NOMO-1 (cell line): ENCODE results near the gene IL1R2.

ENCODE experiments used
- DNase-seq, 2 experiments: peaks; one replicate each; lab custom pipeline; 2025; ENCODE audit not compliant: unreplicated experiment in 2 of 2; lab: John Stamatoyannopoulos, UW

Gene IL1R2

DNA sequence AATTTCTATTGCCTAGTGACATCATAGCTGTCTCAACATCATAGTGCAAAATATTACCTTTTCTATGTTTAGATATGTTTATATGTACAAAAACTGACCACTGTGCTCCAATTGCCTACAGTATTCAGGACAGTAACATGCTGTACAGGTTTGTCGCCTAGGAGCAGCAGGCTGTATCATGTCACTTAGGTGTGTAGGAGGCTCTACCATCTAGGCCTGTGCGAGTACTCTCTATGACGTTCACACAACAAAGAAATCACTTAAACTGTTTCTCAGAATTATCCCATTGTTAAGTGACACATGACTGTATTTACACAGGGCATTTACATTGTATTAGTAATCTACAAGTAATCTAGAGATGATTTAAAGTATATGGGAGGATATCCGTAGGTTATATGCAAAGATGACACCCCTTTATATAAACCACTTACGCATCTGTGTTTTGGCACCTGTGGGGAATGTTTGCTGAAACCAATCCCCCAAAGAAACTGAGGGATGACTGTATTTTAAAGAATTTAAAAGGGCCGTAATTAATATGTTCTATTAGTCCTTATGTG lies 24.7 kb downstream of the IL1R2 start:
- no peak for DNase-seq

DNA sequence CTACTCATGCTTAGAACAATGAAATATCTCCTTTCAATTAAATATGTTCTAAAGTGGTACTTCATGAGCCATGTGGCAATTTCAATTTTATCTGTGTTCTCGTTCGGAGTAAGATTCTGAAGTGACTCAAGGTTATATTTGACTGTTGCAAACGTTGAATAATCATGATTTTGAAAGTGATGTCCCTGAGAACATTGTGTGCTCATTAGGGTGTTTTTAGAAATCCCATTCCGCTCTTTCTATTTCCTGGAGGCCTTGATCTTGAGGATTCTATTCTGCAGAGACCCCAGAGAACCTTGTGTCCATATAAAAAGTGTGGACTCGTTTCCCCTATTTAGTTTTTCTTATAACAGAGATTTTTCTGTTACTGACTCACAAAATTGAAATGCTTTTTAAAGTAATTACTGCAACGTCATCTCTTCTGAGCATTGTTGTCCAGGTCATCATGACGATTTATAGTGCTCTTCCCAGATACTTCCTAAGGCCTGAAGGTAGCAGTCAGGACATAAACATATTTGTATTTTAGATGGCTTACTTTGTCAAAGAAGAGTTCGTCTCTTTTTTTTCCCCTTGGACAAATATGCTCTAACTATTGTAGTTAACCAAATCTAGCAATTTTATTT lies 27.2 kb downstream of the IL1R2 start:
- no peak for DNase-seq

DNA sequence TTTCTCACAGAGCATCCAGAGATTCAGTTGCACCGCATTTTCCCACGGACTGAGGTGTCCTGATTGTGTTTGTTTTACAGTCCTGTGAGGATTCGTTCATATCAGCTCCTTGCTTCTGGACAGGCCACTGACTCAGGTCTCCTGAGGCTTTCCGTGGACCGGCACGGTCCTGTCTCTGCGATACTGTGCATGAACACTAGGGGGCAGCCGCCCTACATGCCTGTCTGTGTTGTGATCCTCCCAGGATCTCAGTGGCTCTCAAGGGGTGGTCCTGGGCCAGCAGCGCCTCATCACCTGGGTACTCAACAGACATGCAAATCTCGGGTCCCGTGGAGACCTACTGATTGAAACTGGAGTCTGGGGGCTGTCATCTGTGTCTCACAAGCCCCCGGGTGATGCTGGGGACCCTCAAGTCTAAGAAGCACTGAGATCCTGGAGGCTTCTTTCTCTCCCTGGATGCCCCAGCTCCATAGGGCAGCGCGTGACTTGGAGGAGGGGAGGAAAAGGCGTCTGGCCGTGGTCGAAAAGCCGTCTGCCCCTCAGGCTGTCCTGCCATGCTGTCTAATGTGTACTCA lies 28.9 kb downstream of the IL1R2 start:
- DNase-seq, result peak; percentile 51 to 52

DNA sequence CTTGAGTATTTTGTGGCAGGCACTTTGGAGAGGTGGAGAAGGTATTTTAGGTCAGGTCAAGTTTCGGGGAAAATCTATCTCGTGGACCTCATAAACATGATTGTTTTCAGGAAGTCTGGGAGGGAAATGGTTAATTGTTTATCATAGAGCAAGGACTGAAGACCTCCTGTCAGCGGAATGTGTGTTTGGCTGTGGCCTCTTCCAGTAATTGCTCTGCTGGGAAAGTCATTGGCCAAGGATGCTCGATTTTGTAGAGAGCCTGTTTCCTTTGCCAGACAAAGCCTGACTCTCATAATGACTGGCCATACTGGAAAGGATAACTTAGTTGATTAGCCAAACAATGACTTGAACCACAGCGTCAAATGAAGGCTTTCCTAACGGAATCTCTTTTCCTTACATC lies 30.0 kb downstream of the IL1R2 start:
- DNase-seq, result no peak

DNA sequence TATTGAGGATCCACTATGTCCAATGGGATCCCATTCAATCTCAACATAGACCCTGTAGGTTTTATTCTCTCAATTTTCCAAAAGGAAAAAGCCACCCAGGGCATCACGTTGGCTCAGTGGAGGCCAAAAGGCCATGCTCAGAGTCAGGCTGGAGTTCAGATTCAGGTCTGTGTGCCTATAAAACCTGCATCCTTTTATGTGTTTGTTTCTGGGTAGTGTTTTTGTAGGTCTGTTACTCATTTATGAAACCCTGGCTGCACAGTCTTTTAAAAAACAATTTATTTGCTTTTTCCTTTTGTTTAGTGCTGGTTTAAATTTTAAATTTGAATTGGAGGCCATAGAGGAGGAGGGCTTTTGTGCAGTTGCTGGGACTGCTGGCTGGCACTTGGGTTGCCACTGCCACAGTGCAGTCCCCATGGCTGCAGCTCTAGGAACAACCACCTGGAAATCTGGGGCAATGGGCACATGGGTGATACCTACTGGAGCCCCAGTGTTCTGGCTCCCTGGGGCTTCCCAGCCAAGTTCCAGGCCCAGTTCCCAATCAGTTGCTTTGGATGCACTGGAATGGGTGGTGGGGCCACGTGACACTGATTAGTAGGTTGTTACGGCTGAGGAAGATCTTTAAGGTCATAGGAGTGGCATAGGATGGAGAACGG lies 31.3 kb downstream of the IL1R2 start:
- no peak for DNase-seq

DNA sequence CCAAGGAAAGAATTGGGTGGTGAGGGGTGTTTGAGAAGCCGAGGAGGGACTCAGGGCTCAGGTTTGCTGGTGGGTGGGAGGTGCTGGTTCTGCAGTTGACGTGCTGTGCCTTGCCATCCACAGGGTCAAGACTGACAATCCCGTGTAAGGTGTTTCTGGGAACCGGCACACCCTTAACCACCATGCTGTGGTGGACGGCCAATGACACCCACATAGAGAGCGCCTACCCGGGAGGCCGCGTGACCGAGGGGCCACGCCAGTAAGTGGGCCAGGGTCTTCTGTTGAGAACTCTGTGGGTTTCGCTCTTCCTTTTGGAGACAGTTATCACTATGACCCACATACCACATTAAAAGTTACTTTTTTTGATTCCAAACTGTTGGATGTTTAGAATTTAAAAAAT lies 32.6 kb downstream of the IL1R2 start:
- DNase-seq, result no peak

DNA sequence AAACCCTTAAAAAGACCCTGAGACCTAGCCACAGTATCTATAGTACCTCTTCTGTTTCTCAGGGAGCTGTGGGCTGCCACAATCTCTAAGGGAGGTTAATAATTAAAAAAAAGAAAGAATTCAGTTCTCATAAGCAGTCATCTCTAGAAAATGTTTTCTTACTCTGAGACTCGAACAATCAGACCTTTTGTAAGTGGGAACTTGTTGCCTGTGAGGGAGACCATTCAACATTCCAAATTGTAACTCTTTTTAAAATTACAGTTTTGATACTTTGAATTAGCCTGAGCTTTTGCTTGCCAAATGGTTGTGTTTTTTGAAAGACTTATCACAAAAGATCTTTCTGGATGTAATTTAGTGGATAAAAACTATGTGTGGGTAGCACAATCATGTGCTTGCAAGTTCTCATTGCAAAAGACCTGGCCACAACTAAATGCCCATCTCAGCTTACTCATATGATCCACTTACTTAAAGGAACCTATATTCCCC lies 33.3 kb downstream of the IL1R2 start:
- DNase-seq, result no peak

DNA sequence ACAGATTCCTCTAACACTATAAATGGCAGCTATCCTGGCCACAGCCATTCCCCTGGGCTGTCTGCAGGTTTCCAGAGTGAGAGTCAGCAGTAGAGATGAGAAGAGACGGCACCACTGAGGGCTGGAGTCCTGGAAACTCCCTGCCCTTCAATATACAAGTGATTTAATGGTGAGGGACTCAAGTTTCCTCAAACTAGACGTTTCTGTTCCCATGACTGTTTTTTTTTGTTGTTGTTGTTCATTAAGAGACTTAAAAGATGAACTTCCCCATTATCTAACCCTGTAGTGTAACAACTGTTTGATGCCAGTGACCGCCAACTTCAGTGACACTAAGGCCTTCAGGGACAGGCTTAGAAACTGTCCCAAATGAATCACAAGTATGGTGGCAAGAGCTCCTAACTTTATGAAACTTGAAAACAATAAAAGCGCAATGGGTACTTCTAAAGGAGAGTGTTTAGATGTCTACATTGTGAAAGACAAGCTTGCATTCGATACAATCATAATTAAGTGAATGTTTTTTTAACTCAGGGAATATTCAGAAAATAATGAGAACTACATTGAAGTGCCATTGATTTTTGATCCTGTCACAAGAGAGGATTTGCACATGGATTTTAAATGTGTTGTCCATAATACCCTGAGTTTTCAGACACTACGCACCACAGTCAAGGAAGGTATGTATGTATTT lies 34.0 kb downstream of the IL1R2 start:
- DNase-seq, result no peak

DNA sequence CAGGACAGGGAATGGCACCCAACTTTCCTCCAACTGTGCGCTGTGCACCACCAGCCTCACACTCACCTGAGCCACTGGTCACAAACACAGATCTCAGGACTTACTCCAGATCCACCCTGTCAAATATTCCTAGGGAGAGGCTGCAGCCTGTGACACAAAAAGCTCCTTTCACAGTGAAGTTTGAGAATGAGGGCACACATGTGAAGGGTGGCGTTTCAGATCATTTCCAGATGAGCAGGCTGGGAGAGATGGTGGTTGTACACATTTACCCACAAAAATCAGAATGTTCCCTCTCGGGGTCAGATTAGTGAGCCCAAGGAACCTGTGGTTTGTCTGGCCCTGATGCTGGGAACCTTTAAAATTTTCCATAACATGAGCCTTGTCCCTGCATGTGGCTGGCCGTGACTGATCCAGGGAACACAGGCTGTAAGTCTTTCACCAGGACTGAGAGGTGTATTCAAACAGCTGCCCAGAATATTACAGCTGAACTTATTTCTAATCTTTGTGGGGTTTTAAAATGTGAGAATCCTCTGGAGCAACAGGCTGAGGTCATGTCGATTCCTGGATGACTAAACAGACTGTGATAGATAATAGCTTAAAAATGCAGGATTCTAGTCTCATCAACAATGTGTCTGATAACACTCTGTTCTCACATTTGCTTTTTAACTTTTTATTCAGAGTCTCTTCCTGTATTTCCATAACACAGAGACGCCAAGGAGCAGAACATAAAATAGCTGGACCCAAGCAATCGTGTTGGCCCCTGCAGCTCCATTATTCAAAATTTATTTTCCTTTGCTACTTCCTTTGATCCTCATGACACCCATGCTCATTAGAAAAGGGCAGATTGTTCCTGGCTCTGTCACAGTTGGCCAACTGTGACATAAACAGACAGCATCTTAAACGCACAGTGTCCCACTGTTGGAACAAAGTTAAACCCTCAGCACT lies 35.5 kb downstream of the IL1R2 start:
- DNase-seq, result no peak

DNA sequence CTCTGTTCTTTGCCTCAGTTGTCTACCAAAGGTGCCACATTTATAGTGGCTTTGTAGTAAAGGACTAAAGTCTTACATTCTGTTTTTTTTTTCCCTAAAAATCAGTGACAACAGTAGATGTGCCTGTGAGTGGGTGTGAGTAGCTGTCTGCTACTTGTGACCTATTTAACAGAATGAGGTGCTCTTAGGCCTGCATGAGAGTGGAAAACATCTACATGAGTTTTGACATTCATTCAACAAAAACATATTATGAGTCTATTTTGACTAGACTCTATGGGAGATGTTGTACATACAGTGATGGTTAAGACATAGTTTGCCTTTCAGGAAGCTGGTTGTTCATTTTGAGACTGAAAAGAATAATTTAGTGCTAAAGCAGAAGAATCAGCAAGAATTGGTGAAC lies 36.7 kb downstream of the IL1R2 start:
- no peak for DNase-seq

DNA sequence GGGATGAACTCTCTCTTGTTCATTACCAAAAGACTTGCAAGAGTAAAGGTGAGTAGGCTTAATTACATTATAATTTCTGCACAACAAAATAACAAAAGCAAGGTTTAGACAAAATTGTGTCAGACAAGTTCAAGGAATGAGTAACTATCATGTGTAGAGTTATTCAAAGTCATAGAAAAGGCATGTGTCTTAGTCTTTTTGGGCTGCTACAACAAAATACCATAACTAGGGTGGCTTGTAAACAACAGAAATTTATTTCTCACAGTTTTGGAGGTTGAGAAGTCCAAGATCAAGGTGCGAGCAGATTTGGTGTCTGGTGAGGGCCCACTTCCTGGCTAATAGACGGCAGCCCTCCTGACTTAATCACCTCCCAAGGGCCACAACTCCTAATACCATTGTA lies 37.6 kb downstream of the IL1R2 start:
- no peak for DNase-seq

DNA sequence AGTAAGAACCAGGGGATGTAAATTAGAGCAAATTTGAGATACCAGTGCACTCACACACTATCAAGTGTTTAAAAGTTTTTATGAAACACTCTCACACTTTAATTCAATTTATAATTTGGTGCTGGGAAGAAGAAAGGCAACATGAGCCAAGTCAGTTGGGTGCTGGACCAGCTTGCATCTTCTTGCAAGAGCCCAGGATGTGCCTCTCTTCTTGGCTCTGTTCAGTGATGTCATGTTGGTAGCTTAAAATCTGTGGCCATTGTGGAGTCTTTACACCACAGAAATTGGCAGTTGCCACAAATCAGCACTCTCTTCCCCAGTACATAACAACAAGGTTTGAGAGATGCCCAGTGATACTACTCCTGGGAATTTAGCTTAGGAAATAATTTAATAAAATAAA lies 38.2 kb downstream of the IL1R2 start:
- no peak for DNase-seq

DNA sequence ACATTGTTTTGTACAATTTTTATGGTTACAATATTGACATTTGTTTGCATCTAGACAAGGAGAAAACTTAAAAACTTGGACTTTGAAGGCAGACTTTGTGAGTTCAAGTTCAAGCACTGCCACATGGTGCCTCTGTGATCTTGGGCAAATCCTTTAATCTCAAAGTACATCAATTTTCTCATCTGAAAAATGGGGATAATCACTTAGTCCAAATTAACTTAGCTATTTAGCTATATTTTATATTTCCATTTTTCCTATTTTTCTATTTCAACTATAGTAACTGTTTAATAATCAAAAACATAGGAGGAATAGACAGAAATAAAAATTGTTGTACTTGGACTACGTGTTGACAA lies 38.7 kb downstream of the IL1R2 start:
- no peak for DNase-seq

DNA sequence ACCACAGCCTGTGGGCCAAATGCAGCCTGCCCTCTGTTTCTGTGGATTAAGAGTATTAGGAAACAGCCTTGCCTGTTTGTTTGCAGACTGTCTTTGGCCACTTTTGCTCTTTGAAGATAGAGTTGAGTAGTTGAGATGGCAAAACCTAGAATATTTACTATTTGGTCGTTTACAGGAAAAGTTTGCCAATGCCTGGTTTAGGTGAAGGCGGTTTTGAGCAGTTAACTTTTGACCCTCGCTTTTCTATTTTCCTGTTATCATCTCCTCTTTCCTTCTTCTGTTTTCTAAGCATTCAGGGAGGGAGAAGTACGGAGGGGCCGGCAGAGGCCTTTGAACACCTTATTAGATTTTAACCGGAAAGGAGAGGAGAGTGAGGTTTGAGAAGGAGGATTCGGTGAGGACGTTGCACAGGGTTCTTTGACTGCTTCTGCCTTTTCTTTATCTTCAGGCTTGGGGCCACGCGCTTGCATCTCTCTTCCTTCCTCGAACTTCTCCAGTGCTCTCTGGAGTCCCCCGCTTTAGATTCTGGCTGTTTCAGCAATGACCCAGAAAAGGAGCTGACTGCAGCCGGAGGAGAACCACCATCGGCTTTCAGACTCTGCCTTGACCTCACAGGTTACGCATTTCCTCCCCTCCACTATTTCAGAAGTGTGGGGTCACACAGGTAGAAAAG lies 39.2 kb downstream of the IL1R2 start:
- DNase-seq, result no peak

DNA sequence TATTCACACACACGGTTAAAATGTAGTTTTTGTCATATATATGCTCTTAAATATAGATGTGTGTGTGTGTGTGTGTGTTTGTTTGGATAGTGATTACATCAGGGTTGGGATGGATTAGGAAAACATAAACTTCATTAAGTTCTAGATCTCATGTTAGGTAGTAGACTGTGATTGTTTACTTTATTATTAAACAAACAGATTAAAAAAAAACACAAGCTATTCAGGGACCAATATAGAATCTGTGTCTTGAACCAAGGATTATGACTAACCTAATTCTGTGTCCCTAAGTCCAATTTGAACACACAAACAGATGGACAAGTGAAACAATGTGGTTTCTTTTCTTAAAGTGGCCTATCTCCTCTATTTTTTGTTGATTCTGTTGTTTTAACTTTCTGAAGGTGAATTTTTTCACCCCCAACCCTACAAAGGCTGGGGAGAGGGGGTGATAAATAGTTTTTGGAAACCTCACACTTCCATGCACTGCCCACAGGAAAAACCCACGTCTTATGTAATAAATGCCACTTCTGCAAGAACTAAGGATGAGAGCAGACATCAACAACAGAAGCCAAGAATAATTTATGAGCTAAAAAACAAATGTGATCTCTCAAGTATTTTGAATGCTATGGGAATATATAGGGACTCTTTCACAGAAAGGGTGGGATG lies 40.7 kb downstream of the IL1R2 start:
- DNase-seq, result no peak

DNA sequence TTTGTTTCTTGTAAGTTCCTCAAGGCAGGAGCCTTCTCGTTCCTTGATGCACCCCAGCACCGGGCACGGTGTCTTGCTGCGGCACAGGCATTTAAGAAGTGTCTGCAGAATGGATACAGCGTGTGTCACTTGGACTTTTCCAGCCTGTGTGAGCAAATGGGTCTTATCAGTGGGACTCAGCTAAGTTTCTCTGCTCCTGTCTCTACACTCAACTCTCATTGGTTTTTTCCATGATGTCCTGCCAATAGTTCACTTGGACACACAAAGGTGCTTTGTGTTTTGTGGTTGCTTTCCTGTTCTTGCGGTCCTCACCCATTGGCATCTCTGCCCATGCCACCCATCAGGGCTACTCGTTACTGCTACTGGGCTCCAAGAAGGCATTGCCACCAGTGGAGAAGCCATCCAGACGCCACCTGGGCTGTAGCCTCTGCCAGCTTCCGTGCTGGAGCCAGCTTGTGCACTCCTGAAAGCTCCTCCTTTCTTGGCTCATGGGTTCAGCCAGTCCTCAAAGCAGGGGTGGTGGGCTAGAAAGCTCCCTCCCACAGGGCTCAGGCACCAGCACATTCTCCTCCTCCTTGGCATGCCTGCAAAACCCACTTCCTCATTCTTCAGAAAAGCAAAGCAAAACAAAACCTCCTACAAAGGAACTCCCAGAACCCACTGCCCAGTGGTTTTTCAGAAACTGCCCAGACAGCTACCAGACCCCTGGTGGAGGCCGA lies 41.4 kb downstream of the IL1R2 start:
- DNase-seq, result peak; percentile 81 to 88

DNA sequence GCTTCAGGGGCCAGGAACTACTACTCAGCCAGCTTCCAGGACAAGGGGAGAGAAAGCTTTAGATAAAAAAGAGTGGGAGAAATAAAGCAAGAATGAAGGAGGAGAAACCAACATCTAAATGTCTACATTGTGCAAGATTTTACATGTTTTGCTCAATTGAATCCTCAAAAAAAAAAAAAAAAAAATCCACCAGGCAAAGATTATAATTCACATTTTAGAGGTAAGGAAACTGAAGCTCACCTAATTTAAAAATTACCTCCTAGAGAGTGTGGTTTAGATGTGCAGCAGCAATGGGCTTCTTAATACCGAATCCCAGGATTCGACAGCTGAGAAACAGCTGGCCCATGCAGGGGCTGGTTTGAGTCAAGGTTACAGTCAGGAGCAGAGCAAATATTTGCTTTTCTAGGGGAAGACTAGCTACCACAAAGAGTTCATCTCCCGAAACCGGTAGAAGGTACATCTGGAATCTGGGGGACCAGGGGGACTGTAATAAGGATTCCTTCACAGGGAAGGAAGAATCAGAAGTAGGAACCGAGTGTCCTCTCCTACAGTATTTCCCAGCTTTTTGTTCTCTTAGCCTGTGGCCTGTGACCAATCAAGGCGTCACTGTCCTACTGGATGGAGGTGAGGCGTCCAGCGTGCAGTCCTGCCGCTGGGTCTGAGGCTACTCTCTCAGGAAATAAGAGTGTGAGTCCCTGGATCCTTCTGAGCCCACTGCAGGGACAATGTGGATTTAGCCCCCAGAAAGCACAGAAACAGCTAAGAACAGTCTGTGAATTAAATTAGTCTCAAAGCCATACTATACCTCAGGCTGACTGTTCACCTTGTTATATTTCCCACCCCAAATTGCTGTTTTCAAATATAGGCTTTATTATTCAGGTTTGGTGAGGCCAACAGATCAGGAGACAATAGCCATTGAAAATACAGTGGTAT lies 42.3 kb downstream of the IL1R2 start:
- DNase-seq, result no peak
